SK-N-MC (cell line): ENCODE results near the gene RBM19.

ENCODE experiments used
- DNase-seq: peaks from one replicate; pipeline ENCODE4 v3.0.0-alpha.2; 2011; ENCODE audit warnings: low read depth, low spot score
- H3K27ac ChIP-seq: fragments of 200-600 bp; sonication (generic); 2 replicates; pipeline ENCODE4 v1.5.1; 2016; ENCODE audit warnings: mixed run types
- H3K36me3 ChIP-seq: fragments of 200-600 bp; sonication (generic); 2 replicates; pipeline ENCODE4 v1.6.1; 2017; ENCODE audit warnings: antibody characterized with exemption, low read length, mixed read lengths; ENCODE audit not compliant: insufficient read depth
- H3K4me3 ChIP-seq: fragments of 200-600 bp; sonication (generic); 2 replicates; pipeline ENCODE4 v1.5.1; 2016
- H3K9ac ChIP-seq: fragments of 200-600 bp; sonication (generic); 2 replicates; pipeline ENCODE4 v1.8.0; 2017; ENCODE audit warnings: mixed run types, mixed read lengths; ENCODE audit not compliant: insufficient read length
- H3K9me3 ChIP-seq: fragments of 200-600 bp; sonication (generic); 2 replicates; pipeline ENCODE4 v1.6.1; 2017; ENCODE audit warnings: low read depth, mild to moderate bottlenecking, antibody characterized with exemption, low read length, moderate library complexity, mixed read lengths
- EZH2 ChIP-seq: fragments of 200-600 bp; sonication (generic); IDR thresholded peaks from one replicate; pipeline ENCODE4 v1.6.1; 2017; ENCODE audit warnings: antibody characterized with exemption
- FOXP2 ChIP-seq: optimal IDR thresholded peaks from 2 replicates; pipeline ENCODE3; 2011; ENCODE audit warnings: mild to moderate bottlenecking, moderate library complexity; ENCODE audit not compliant: insufficient read depth; ENCODE audit errors: extremely low read length, control extremely low read depth
- POLR2AphosphoS5 ChIP-seq: IDR thresholded peaks from 2 replicates; pipeline ENCODE4 v1.6.1; 2012; ENCODE audit warnings: mild to moderate bottlenecking, low read depth, low read length, borderline replicate concordance

RBM19 gene

DNA sequence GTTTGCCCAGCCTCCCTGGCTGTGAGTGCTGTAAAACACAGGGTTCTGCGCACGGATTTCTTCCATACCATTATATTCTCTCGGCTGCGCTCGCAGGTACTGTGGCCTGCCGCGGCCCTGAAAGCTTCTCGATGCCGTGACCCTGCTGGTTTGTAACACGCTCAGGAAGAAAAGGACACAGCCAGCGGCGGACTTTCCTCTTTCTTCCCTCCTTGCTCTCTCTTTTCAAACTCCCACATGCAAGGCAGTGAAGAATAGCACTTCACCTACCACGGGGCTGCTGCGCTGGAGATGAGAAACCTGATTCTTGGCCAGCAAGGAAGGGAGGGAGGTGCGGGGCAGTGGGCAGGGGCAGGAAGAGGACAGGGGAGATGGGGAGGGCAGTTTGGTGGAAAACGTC, 130.2 kb downstream of the RBM19 start:
- no peak overlapping the region for H3K27ac ChIP-seq
- TF ChIP-seq POLR2AphosphoS5 = no peak
- no peak for TF ChIP-seq FOXP2
- no peak for TF ChIP-seq EZH2

DNA sequence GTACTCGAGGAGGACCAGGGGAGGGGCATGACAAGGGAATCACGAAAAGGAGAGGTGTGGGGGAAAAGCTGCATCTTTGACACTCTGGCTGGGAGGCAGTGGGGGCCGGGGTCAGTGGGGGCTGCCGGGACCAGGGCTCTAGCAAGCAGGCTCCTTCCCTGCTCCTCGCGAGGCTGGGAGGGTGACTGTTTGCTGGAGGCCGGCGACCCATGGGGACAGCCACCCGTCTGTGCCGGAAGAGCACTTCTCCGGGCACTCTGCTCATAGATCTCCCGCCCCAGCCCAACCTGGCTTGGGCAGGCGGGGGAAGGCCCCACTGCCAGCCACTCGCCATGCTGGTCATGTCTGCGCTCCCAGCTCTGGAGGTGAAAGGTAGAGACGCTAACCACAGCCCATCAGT, 130.7 kb downstream of the RBM19 start:
- H3K9ac ChIP-seq = no peak overlapping the region
- no peaks in the 10 kb centered on the region for H3K9me3 ChIP-seq
- TF ChIP-seq FOXP2 (no peak), POLR2AphosphoS5 (no peak), EZH2 (no peak)
- DNase-seq = no peak
- no peak overlapping the region for H3K4me3 ChIP-seq
- no peak overlapping the region for H3K27ac ChIP-seq
- H3K36me3 ChIP-seq = no peaks in the 10 kb centered on the region

More for the DNA sequence above, 130.2 kb downstream of the RBM19 start:
- Histone ChIP-seq H3K36me3 (no peaks in the 10 kb centered on the region), H3K9me3 (no peaks in the 10 kb centered on the region), H3K4me3 (no peak overlapping the region), H3K9ac (no peak overlapping the region)
- DNase-seq = no peak

DNA sequence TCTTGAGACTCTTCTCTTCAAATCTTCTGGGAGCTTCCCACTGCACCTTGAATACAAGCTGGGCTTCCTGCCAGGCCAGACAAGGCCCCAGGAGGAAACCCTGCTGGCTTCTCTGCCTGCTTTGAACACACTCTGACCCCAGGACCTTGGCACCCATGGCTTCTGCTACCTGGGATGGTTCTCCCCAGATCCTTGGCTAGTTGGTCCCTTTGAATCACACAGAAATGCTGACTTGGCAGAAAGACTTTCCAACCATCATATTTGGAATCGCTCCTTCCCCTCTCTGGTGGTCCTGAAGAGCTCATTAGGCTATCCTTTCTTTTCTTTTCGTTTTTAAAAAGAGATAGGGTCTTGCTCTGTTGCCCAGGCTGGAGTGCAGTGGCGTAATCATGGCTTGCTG, 132.7 kb downstream of the RBM19 start:
- Histone ChIP-seq H3K4me3 (no peak overlapping the region), H3K9ac (no peak overlapping the region), H3K36me3 (no peaks in the 10 kb centered on the region), H3K9me3 (no peaks in the 10 kb centered on the region), H3K27ac (no peak overlapping the region)
- TF ChIP-seq POLR2AphosphoS5 (no peak), EZH2 (no peak), FOXP2 (no peak)
- no peak for DNase-seq

DNA sequence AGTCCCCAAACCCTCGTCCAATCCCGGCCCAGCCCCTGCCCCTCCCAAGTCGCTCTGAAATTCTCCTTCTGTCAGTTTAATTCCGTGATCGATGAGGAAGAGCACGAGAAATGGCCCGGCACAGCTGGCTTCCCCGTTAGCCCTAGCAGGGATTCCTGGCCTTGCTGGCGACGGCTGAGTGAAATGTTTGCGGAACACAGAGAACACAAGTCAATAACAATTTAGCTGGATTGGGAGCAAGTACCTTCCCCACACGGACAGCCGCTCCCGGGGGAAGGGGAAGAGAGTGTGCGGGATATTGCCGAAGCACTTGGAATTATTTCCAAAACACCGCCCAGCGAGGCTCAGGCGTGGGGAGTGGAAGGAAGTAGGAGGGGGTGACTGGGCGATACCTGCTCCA, 134.6 kb downstream of the RBM19 start:
- Histone ChIP-seq H3K9me3 (no peaks in the 10 kb centered on the region), H3K27ac (no peak overlapping the region), H3K9ac (no peak overlapping the region), H3K4me3 (no peak overlapping the region), H3K36me3 (no peaks in the 10 kb centered on the region)
- DNase-seq = no peak
- TF ChIP-seq POLR2AphosphoS5 (no peak), EZH2 (no peak), FOXP2 (no peak)

DNA sequence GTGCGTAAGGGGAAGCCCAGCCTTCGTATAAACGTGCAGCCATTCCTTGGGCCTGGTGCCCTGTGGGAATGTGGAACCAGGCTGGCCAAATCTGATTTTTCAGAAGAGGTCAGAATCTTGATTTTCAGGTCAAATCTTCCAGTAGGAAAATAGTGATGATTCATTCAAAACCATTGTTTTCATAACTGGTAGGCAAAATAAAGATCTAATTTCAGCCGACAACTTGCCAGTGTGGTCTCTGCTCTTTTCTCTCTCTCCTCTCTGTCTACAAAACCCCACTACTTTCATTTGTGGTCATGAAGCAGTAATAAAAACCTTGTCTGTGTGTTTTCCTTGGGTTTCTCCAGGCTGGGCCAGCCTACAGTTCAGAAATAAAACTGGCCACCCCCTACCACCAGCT, 135.1 kb downstream of the RBM19 start:
- Histone ChIP-seq H3K9me3 (no peaks in the 10 kb centered on the region), H3K9ac (no peak overlapping the region), H3K36me3 (no peaks in the 10 kb centered on the region), H3K4me3 (no peak overlapping the region), H3K27ac (no peak overlapping the region)
- no peak for TF ChIP-seq FOXP2
- TF ChIP-seq EZH2 = no peak
- no peak for TF ChIP-seq POLR2AphosphoS5
- no peak for DNase-seq

DNA sequence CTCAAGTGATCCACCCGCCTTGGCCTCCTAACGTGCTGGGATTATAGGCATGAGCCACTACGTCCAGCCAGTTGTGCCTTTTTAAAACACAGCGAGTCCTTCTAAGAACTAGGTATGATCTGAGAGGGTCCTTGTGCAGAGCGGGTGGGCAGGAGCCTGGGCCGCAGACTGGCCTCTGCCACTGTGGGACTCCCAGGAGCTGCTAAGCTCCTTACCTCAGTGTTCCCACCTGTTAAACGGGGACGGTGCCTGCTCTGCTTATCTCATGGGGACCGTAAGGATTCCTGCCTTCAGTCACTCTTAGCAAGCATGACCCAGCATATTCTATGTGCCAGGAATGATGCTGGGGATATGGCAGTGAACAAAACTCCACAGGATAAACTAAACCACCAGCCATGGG, 136.9 kb downstream of the RBM19 start:
- H3K9me3 ChIP-seq = no peaks in the 10 kb centered on the region
- no peak overlapping the region for H3K4me3 ChIP-seq
- TF ChIP-seq POLR2AphosphoS5 (no peak), FOXP2 (no peak)
- no peak overlapping the region for H3K9ac ChIP-seq
- no peak for DNase-seq
- no peaks in the 10 kb centered on the region for H3K36me3 ChIP-seq
- H3K27ac ChIP-seq = no peak overlapping the region

DNA sequence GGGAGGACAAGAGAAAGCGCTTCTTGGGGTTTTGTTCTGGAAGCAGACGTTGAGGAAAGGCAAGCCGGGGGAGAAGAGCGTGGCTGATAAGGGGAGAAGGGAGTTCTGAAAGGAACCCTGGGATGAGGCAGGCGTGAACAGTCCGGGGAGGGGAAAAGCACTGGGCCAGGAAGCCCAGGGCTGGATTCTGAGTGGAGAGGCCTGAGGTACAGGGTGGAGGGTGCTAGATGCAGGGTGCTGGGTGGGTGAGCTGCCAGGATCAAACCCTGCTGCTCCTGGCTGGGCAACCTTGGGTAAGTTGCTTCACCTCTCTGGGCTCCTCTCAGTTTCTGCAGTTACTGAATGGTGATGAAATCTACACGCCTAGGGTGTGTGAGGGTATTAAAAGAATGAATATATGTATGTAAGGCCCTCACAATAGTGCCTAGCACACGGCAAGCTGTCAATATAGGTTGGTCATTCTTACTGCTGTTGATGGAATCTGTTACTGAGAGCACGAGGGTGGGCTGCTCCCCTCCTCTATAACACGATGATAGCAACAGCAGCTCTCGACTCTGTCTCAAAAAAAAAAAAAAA, 138.5 kb downstream of the RBM19 start:
- H3K36me3 ChIP-seq = no peaks in the 10 kb centered on the region
- TF ChIP-seq EZH2 (no peak), POLR2AphosphoS5 (no peak), FOXP2 (no peak)
- no peak for DNase-seq
- H3K9ac ChIP-seq = no peak overlapping the region
- H3K4me3 ChIP-seq = no peak overlapping the region
- H3K9me3 ChIP-seq = no peaks in the 10 kb centered on the region
- H3K27ac ChIP-seq = no peak overlapping the region

DNA sequence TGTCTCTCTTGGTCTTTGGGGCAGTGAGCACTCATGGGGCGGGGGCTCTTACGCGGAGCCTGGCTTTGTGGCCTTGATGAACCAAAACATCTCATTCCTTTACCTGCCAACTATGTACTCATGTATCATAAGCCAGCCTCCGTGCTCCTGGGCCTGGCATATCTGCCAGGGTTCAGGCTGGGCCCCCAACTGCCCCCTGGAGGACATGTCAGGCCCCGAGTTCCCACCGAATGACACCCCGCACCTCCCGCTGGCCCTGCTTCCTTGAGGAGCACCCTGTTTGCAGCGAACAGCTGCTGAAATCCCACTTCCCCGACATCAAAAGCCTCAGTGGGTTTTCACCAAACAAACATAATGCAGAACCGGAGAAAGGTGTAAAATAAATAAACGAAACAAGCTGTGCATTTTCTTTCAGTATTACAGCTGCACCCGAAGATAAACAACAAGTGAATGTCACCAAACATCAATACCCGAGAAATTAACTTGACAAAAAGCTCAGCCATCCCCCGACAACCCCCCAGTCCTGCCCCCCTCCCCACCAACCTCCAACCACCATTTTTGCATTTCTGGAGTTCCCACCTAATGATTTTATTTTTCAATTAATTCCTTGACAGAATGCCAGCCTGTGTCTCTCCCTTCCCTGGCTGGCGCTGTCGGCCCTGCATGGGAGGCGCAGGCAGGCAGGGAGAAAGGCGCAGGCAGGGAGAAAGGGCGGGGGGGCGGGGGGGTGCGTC, 139.2 kb downstream of the RBM19 start:
- Histone ChIP-seq H3K4me3 (no peak overlapping the region), H3K36me3 (no peaks in the 10 kb centered on the region), H3K9ac (no peak overlapping the region), H3K27ac (no peak overlapping the region), H3K9me3 (no peaks in the 10 kb centered on the region)
- TF ChIP-seq FOXP2 = no peak
- no peak for TF ChIP-seq EZH2
- TF ChIP-seq POLR2AphosphoS5 = no peak
- DNase-seq = no peak

DNA sequence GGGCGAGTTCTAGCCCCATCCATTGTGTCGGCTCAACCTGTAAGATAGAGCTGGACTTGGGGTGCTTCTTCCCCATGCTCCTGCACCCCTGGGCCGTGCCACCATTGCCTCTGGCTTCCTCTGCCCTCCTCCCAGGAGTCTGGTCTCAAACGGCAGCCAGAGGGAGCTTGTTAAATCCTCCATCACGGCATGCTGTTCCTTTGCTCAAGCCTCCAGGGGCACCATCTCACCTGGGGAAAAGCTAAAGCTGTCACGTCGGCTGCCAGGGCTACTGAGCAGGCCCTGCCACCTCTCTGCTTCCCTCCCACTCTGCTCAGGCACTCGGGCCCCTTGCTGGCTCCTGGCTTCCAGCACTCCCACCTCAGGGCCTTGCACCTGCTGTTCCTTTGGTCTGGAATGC, 140.4 kb downstream of the RBM19 start:
- no peak overlapping the region for H3K4me3 ChIP-seq
- no peak overlapping the region for H3K27ac ChIP-seq
- no peaks in the 10 kb centered on the region for H3K9me3 ChIP-seq
- no peak for DNase-seq
- no peaks in the 10 kb centered on the region for H3K36me3 ChIP-seq
- H3K9ac ChIP-seq = no peak overlapping the region
- TF ChIP-seq POLR2AphosphoS5 = no peak
- no peak for TF ChIP-seq FOXP2
- no peak for TF ChIP-seq EZH2
